ENCODE data around the gene IGF2BP3. TPM values are rescaled to one million over a fixed set of nuclear protein-coding genes. Genes with fewer than 3 reads are reported as not detected.
"Not testable (repeated sequence)": the region's sequence is repeated elsewhere in the genome, so short reads cannot be mapped to it uniquely, and the experiment has no call there.

Gene IGF2BP3
- total RNA-seq = 16.6 and 18.2 TPM in 2 replicates

- Mint-ChIP-seq H3K27ac (peak within 1 kb of the TSS; percentile 97), H3K4me1 (ENCODE audit: low read depth) (peaks cover 52% of the 10 kb centered on the region), H3K4me3 (ENCODE audit: low read depth) (peak within 1 kb of the TSS; percentile 95), H3K27me3 (ENCODE audit: low read depth) (peaks cover 29% of the 10 kb centered on the region), H3K9me3 (no peaks in the 10 kb centered on the region), H3K36me3 (ENCODE audit: low read depth) (peaks cover 23% of the 10 kb centered on the region)
- DNase-seq (ENCODE audit: low spot score) = peak; percentile 55
- intact Hi-C loops (cut with micrococcal nuclease) = loop anchor here (1.0 to 10.0 kb wide), 11 partner anchors 40 to 1437 kb away; partner anchors contain the start of genes CCDC126, HYCC1, MALSU1 and NUP42
These were observed at the start of gene IGF2BP3 for GRCh38 chr7:23470330-23471105. IGF2BP3 (minus strand) TSS chr7:23470491; CDS start chr7:23470110, 381 bp downstream.

DNA sequence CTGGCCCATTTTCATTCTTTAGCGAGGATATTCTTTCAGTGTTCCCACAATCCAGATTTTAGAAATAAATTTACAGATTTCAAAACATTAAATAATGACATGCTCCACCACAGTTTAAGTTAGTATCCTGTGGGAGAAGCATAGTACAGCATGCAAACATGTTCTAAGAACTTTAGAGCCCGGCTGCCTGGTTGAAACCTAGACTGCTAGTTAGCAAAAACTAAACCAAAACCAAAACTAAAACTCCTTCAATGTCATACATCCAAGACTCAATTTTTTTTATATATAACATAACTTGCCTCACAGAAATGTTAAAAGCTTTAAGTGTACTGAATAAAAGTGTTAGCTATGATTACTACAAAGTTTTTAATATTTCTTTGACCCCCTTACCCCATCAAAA lies 44.5 kb upstream of the IGF2BP3 start:
- H3K27ac Mint-ChIP-seq = peak overlapping the region; percentile 7
- DNase-seq (ENCODE audit: low spot score) = no peak

DNA sequence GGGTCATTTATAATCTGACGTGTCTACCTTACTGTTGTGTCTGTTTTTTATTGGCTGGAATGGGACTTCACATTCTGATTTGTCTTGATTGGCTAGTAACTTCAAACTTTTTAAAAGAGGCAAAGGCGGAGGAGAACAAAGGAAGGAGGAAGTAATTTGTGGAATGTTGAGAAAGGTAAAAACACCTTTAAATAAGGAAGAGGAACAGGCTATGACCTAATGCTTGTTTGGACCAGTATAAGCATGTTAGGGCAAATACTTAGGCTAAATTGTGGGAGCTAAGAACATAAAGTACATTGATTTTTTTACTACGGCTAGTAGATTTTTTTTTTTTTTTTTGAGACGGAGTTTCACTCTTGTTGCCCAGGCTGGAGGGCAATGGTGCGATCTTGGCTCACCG lies 43.5 kb upstream of the IGF2BP3 start:
- H3K36me3 Mint-ChIP-seq (ENCODE audit: low read depth) = peaks cover 90% of the 10 kb centered on the region
- intact Hi-C loops (cut with micrococcal nuclease) = loop anchor here (2.0 kb wide), 1 partner anchor 13 kb away; no protein-coding TSS in a partner anchor
- H3K4me1 Mint-ChIP-seq (ENCODE audit: low read depth) = peaks cover 17% of the 10 kb centered on the region
- not testable (repeated sequence) for DNase-seq (ENCODE audit: low spot score); H3K9me3 Mint-ChIP-seq; H3K4me3 Mint-ChIP-seq (ENCODE audit: low read depth); H3K27ac Mint-ChIP-seq; H3K27me3 Mint-ChIP-seq (ENCODE audit: low read depth)

More for the DNA sequence above, 44.5 kb upstream of the IGF2BP3 start:
- peaks cover 17% of the 10 kb centered on the region for H3K4me1 Mint-ChIP-seq (ENCODE audit: low read depth)
- no peak overlapping the region for H3K4me3 Mint-ChIP-seq (ENCODE audit: low read depth)
- H3K36me3 Mint-ChIP-seq (ENCODE audit: low read depth) = peaks cover 90% of the 10 kb centered on the region
- no peaks in the 10 kb centered on the region for H3K27me3 Mint-ChIP-seq (ENCODE audit: low read depth)
- no peaks in the 10 kb centered on the region for H3K9me3 Mint-ChIP-seq
- intact Hi-C loops (cut with micrococcal nuclease) = no loop called here

DNA sequence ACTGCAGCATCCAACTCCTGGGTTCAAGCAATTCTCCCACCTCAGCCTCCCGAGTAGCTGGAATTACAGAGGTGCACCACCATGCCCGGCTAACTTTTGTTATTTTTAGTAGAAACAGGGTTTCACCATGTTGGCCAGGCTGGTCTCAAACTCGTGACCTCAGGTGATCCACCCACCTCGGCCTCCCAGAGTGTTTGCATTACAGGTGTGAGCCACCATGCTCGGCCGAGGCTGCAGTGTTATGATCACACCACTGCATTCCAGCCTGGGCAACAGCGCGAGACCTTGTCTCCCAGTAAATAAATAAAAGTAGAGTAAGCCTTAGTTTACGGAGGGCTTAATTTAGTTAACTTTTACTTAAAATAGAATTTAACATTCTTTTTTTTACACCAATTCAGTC lies 23.7 kb upstream of the IGF2BP3 start:
- DNase-seq (ENCODE audit: low spot score) = no peak
- H3K4me1 Mint-ChIP-seq (ENCODE audit: low read depth) = peaks cover 7% of the 10 kb centered on the region
- intact Hi-C loops (cut with micrococcal nuclease) = no loop called here
- H3K27ac Mint-ChIP-seq = no peak overlapping the region
- no peaks in the 10 kb centered on the region for H3K9me3 Mint-ChIP-seq
- H3K4me3 Mint-ChIP-seq (ENCODE audit: low read depth) = no peak overlapping the region
- H3K36me3 Mint-ChIP-seq (ENCODE audit: low read depth) = peaks cover 6% of the 10 kb centered on the region
- H3K27me3 Mint-ChIP-seq (ENCODE audit: low read depth) = no peaks in the 10 kb centered on the region

DNA sequence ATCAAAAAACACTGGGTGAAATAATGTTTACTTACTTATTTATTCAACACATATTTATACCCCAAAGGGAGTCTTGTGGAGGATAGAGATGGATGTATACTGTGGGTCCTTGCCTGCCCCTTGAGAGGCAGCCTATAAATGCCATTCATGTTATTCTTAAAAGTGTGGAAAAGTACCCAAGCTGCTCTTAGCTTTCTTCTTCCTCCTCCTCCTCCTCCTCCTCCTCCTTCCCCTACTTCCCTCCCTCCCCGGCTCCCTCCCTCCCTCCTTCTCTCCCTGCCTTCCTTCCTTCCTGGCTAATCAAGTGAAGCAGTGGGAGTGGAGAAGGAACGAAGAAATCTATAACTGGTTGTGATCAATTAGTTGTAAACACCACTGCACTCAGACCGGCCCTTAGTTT lies 21.2 kb upstream of the IGF2BP3 start:
- Mint-ChIP-seq H3K4me1 (ENCODE audit: low read depth) (peaks cover 8% of the 10 kb centered on the region), H3K4me3 (ENCODE audit: low read depth) (peak overlapping the region; percentile 79), H3K27me3 (ENCODE audit: low read depth) (no peaks in the 10 kb centered on the region), H3K9me3 (no peaks in the 10 kb centered on the region), H3K27ac (peak overlapping the region; percentile 71), H3K36me3 (ENCODE audit: low read depth) (no peaks in the 10 kb centered on the region)
- no peak for DNase-seq (ENCODE audit: low spot score)
- intact Hi-C loops (cut with micrococcal nuclease) = no loop called here

DNA sequence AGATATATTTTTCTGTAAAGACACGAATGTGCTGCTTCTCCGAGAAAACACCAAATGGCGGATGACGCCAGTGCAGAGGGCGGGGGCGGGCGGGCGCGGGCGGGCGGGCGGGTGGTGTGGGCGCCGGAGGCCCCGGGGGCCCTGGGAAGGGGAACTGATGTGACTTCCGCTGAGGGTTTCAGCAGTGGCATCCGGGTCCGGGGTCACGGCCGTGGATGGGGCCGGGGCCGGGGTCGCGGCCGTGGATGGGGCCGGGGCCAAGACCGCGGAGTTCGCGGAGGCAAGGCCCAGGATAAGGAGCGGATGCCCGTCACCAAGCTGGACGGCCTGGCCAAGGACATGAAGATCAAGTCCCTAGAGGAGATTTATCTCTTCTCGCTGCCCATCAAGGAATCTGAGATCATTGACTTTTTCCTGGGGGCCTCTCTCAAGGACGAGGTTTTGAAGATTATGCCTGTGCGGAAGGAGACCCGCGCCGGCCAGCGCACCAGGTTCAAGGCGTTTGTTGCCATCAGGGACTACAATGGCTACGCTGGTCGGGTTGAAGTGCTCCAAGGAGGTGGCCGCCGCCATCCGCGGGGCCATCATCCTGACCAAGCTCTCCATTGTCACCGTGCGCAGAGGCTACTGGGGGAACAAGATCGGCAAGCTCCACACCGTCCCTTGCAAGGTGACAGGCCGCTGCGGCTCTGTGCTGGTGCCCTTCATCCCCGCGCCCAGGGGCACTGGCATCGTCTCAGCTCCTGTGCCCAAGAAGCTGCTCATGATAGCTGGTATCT lies 20.3 kb upstream of the IGF2BP3 start:
- H3K4me1 Mint-ChIP-seq (ENCODE audit: low read depth) = peaks cover 8% of the 10 kb centered on the region
- H3K4me3 Mint-ChIP-seq (ENCODE audit: low read depth) = peak overlapping the region; percentile 79
- H3K27me3 Mint-ChIP-seq (ENCODE audit: low read depth) = no peaks in the 10 kb centered on the region
- DNase-seq (ENCODE audit: low spot score) = peak; percentile 40
- no peaks in the 10 kb centered on the region for H3K9me3 Mint-ChIP-seq
- intact Hi-C loops (cut with micrococcal nuclease) = no loop called here
- H3K27ac Mint-ChIP-seq = peak overlapping the region; percentile 84
- H3K36me3 Mint-ChIP-seq (ENCODE audit: low read depth) = no peaks in the 10 kb centered on the region

DNA sequence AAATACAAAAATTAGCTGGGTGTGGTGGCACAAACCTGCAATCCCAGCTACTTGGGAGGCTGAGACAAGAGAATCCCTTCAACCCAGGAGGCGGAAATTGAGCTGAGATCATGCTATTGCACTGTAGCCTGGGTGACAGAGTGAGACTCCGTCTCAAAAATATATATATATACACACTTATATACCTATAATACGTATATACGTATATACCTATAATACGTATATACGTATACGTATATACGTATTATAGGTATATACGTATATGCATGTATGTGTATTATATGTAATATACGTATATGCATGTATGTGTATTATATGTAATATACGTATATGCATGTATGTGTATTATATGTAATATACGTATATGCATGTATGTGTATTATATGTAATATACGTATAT lies 18.4 kb upstream of the IGF2BP3 start:
- H3K27me3 Mint-ChIP-seq (ENCODE audit: low read depth); H3K36me3 Mint-ChIP-seq (ENCODE audit: low read depth); DNase-seq (ENCODE audit: low spot score); H3K27ac Mint-ChIP-seq; H3K9me3 Mint-ChIP-seq; H3K4me3 Mint-ChIP-seq (ENCODE audit: low read depth); H3K4me1 Mint-ChIP-seq (ENCODE audit: low read depth); intact Hi-C loops (cut with micrococcal nuclease): not testable (repeated sequence)

- H3K36me3 Mint-ChIP-seq (ENCODE audit: low read depth) = no peaks in the 10 kb centered on the region
- H3K9me3 Mint-ChIP-seq = no peaks in the 10 kb centered on the region
- H3K27me3 Mint-ChIP-seq (ENCODE audit: low read depth) = no peaks in the 10 kb centered on the region
- intact Hi-C loops (cut with micrococcal nuclease) = no loop called here
- no peak overlapping the region for H3K4me3 Mint-ChIP-seq (ENCODE audit: low read depth)
- no peak for DNase-seq (ENCODE audit: low spot score)
- no peak overlapping the region for H3K27ac Mint-ChIP-seq
- peaks cover 8% of the 10 kb centered on the region for H3K4me1 Mint-ChIP-seq (ENCODE audit: low read depth)
These were observed 17.4 kb upstream of the IGF2BP3 start for GRCh38 chr7:23487670-23488069.

GRCh38 chr7:23486002-23486773 lies 15.9 kb upstream of the IGF2BP3 start:
- Mint-ChIP-seq H3K4me1 (ENCODE audit: low read depth) (peaks cover 6% of the 10 kb centered on the region), H3K36me3 (ENCODE audit: low read depth) (no peaks in the 10 kb centered on the region), H3K27me3 (ENCODE audit: low read depth) (peaks cover 10% of the 10 kb centered on the region), H3K27ac (no peak overlapping the region), H3K4me3 (ENCODE audit: low read depth) (no peak overlapping the region), H3K9me3 (no peaks in the 10 kb centered on the region)
- intact Hi-C loops (cut with micrococcal nuclease) = no loop called here
- no peak for DNase-seq (ENCODE audit: low spot score)

GRCh38 chr7:23482686-23483085 lies 12.4 kb upstream of the IGF2BP3 start:
- Mint-ChIP-seq H3K4me3 (ENCODE audit: low read depth) (no peak overlapping the region), H3K9me3 (no peaks in the 10 kb centered on the region), H3K4me1 (ENCODE audit: low read depth) (peaks cover under 1% of the 10 kb centered on the region), H3K36me3 (ENCODE audit: low read depth) (no peaks in the 10 kb centered on the region), H3K27ac (no peak overlapping the region), H3K27me3 (ENCODE audit: low read depth) (peaks cover 23% of the 10 kb centered on the region)
- intact Hi-C loops (cut with micrococcal nuclease) = no loop called here
- DNase-seq (ENCODE audit: low spot score) = no peak

DNA sequence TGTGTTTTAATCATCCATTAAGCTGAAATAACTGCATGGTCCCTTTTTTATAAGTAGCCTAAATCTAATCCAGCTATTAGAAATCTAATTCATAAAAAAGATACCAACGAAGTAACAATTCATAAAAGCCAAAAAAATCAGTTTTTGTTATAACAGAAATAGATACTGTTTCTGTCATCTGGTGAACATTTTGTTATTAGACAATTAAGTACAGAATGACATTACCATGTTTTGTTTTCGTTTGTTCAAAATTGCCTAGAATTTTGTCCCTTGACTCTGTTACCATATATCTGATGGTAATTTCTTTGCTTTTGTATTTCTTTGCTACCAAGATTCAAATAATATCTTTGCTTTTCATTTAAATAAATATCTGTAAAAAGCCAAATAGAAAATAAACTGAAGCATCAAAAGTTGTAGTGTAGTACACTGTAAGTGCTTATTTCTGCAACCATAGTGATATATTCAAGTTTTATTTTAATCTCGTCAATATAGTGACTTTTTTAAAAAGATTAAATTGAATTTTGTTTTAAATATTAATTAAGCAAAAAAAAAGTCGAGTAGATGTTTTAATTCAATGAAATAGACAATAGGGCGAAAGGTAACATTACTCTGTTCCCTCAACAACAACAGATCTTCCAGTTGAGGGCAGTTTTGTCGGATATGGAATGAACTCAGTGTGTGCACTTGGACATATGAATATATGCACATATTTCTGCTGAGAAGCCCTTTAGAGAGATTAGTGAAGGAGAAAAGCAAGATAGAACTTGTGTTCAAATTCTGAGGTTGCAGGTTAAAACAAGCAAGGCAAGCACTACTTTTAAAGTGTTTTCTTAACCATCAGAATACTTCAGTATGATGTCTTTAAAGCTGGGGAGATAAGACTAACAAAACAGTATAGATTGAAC lies 7.9 kb upstream of the IGF2BP3 start:
- no peaks in the 10 kb centered on the region for H3K36me3 Mint-ChIP-seq (ENCODE audit: low read depth)
- H3K4me3 Mint-ChIP-seq (ENCODE audit: low read depth) = no peak overlapping the region
- H3K9me3 Mint-ChIP-seq = no peaks in the 10 kb centered on the region
- intact Hi-C loops (cut with micrococcal nuclease) = loop anchor here (10.0 kb wide), 1 partner anchor 463 kb away; the partner anchor contains the start of gene HYCC1
- peaks cover 10% of the 10 kb centered on the region for H3K4me1 Mint-ChIP-seq (ENCODE audit: low read depth)
- no peak for DNase-seq (ENCODE audit: low spot score)
- no peak overlapping the region for H3K27ac Mint-ChIP-seq
- peaks cover 47% of the 10 kb centered on the region for H3K27me3 Mint-ChIP-seq (ENCODE audit: low read depth)

GRCh38 chr7:23477157-23477499 lies 6.8 kb upstream of the IGF2BP3 start:
- H3K27me3 Mint-ChIP-seq (ENCODE audit: low read depth) = peaks cover 46% of the 10 kb centered on the region
- no peak overlapping the region for H3K27ac Mint-ChIP-seq
- no peaks in the 10 kb centered on the region for H3K9me3 Mint-ChIP-seq
- no peak for DNase-seq (ENCODE audit: low spot score)
- intact Hi-C loops (cut with micrococcal nuclease) = loop anchor here (10.0 kb wide), 1 partner anchor 462 kb away; the partner anchor contains the start of gene HYCC1
- H3K4me1 Mint-ChIP-seq (ENCODE audit: low read depth) = peaks cover 17% of the 10 kb centered on the region
- peaks cover 5% of the 10 kb centered on the region for H3K36me3 Mint-ChIP-seq (ENCODE audit: low read depth)
- H3K4me3 Mint-ChIP-seq (ENCODE audit: low read depth) = no peak overlapping the region
